Activated B cell treated with CpG ODN at 0.5 μM for 24 hours (primary cell): ENCODE measurements around the gene PPP2R5E. TPM values are rescaled to one million over a fixed set of nuclear protein-coding genes. Genes with fewer than 3 reads are reported as not detected.

Experiments
- ATAC-seq: fragments of 200-7000 bp; cut with Tn5 transposase; one replicate; pipeline ENCODE4 v1.10.0; 2021; ENCODE audit warnings: low read depth, mild to moderate bottlenecking, moderate library complexity
- CTCF ChIA-PET: fragments of 350-600 bp; sonication (Branson Sonifier 250); formaldehyde crosslinking; loops from one replicate; lab custom pipeline; 2021; ENCODE audit warnings: antibody characterized with exemption; lab: Charles Lee
- POLR2A ChIA-PET: fragments of 350-600 bp; sonication (Branson Sonifier 250); formaldehyde crosslinking; loops from one replicate; lab custom pipeline; 2021; ENCODE audit warnings: antibody characterized with exemption; lab: Charles Lee
- DNase-seq: peaks from one replicate; pipeline ENCODE4 v3.0.0; 2022
- H3K27ac Mint-ChIP-seq: one replicate; pipeline ENCODE4 v1.8.0; 2020; ENCODE audit warnings: mixed read lengths
- H3K27me3 Mint-ChIP-seq: one replicate; pipeline ENCODE4 v1.8.0; 2021; ENCODE audit warnings: mixed read lengths
- H3K36me3 Mint-ChIP-seq: one replicate; pipeline ENCODE4 v1.8.0; 2021; ENCODE audit warnings: low read depth, mixed read lengths
- H3K4me1 Mint-ChIP-seq: one replicate; pipeline ENCODE4 v1.8.0; 2021; ENCODE audit warnings: mixed read lengths
- H3K4me3 Mint-ChIP-seq: one replicate; pipeline ENCODE4 v1.8.0; 2020; ENCODE audit warnings: mild to moderate bottlenecking, mixed read lengths
- H3K9me3 Mint-ChIP-seq: one replicate; pipeline ENCODE4 v1.8.0; 2020; ENCODE audit warnings: mixed read lengths
- intact Hi-C: fragments of 100-400 bp; cut with micrococcal nuclease; formaldehyde crosslinking; loops from one replicate; pipeline ENCODE4 v1.15.1; 2024
- total RNA-seq: library from RNA; stranded (reverse); gene quantifications from 2 replicates; pipeline ENCODE4 v1.2.3, GENCODE V29; 2022
- TF ChIP-seq, protein P1 (sequence below): fragments of 200-600 bp; IDR thresholded peaks from one replicate; pipeline ENCODE4 v1.8.0; 2022; ENCODE audit warnings: antibody characterized with exemption, mild to moderate bottlenecking

PPP2R5E gene
- total RNA-seq, 1 donor from 2014 or later = 44.8 TPM

DNA sequence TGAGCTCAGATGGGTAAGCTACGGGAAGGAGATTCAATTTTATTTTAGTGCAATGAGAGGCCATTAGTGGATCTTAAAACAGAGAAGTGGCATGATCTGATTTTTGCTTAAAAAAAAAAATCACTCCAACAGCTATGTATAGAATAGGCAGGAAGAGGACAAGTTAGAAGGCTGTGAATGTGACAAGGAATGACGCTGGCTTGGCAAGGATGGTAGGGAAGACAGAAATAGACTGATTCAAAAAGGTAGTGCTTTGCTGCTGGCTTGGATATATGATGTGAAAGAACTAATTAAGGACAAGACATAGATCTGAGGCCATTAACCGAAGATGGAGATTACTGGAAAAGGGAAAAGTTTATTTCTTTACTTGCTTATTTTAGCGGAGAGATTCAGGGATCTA, 119.3 kb downstream of the PPP2R5E start:
- no peaks in the 10 kb centered on the region for H3K27me3 Mint-ChIP-seq
- no peaks in the 10 kb centered on the region for H3K9me3 Mint-ChIP-seq
- H3K36me3 Mint-ChIP-seq = peaks cover 27% of the 10 kb centered on the region
- TF ChIP-seq, protein P1, sequence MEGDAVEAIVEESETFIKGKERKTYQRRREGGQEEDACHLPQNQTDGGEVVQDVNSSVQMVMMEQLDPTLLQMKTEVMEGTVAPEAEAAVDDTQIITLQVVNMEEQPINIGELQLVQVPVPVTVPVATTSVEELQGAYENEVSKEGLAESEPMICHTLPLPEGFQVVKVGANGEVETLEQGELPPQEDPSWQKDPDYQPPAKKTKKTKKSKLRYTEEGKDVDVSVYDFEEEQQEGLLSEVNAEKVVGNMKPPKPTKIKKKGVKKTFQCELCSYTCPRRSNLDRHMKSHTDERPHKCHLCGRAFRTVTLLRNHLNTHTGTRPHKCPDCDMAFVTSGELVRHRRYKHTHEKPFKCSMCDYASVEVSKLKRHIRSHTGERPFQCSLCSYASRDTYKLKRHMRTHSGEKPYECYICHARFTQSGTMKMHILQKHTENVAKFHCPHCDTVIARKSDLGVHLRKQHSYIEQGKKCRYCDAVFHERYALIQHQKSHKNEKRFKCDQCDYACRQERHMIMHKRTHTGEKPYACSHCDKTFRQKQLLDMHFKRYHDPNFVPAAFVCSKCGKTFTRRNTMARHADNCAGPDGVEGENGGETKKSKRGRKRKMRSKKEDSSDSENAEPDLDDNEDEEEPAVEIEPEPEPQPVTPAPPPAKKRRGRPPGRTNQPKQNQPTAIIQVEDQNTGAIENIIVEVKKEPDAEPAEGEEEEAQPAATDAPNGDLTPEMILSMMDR = no peak
- intact Hi-C loops = no loop called here
- no peak for DNase-seq
- ATAC-seq = no peak
- H3K4me1 Mint-ChIP-seq = peaks cover 6% of the 10 kb centered on the region
- no peak overlapping the region for H3K4me3 Mint-ChIP-seq
- H3K27ac Mint-ChIP-seq = no peak overlapping the region
- ChIA-PET POLR2A (no interaction called here), CTCF (no interaction called here)

GRCh38 chr14:63423381-63423780, 119.8 kb downstream of the PPP2R5E start:
- Mint-ChIP-seq H3K27ac (no peak overlapping the region), H3K27me3 (no peaks in the 10 kb centered on the region), H3K4me1 (peaks cover 3% of the 10 kb centered on the region), H3K4me3 (no peak overlapping the region), H3K9me3 (no peaks in the 10 kb centered on the region), H3K36me3 (peaks cover 27% of the 10 kb centered on the region)
- intact Hi-C loops = no loop called here
- POLR2A ChIA-PET = no interaction called here
- CTCF ChIA-PET = no interaction called here
- TF ChIP-seq, protein P1 = no peak
- ATAC-seq (no peak), DNase-seq (no peak)

- intact Hi-C loops = no loop called here
Measured at GRCh38 chr14:63421919-63422318, 121.3 kb downstream of the PPP2R5E start.

GRCh38 chr14:63421226-63421625, 122.0 kb downstream of the PPP2R5E start:
- Mint-ChIP-seq H3K9me3 (no peaks in the 10 kb centered on the region), H3K36me3 (peaks cover 37% of the 10 kb centered on the region), H3K27ac (no peak overlapping the region), H3K27me3 (no peaks in the 10 kb centered on the region), H3K4me1 (no peaks in the 10 kb centered on the region), H3K4me3 (no peak overlapping the region)
- TF ChIP-seq, protein P1 = no peak
- DNase-seq (no peak), ATAC-seq (no peak)
- CTCF ChIA-PET = no interaction called here
- POLR2A ChIA-PET = no interaction called here
- intact Hi-C loops = no loop called here

More at GRCh38 chr14:63421919-63422318, 121.3 kb downstream of the PPP2R5E start:
- TF ChIP-seq, protein P1 = no peak
- Mint-ChIP-seq H3K4me1 (no peaks in the 10 kb centered on the region), H3K27ac (no peak overlapping the region), H3K36me3 (peaks cover 33% of the 10 kb centered on the region), H3K9me3 (no peaks in the 10 kb centered on the region), H3K4me3 (no peak overlapping the region), H3K27me3 (no peaks in the 10 kb centered on the region)
- ChIA-PET POLR2A (no interaction called here), CTCF (no interaction called here)
- DNase-seq (no peak), ATAC-seq (no peak)

GRCh38 chr14:63418020-63418419, 125.2 kb downstream of the PPP2R5E start:
- Mint-ChIP-seq H3K9me3 (no peaks in the 10 kb centered on the region), H3K27me3 (no peaks in the 10 kb centered on the region), H3K27ac (no peak overlapping the region), H3K4me3 (no peak overlapping the region), H3K4me1 (no peaks in the 10 kb centered on the region), H3K36me3 (peaks cover 50% of the 10 kb centered on the region)
- no peak for ATAC-seq
- no peak for DNase-seq
- intact Hi-C loops = no loop called here
- ChIA-PET CTCF (no interaction called here), POLR2A (no interaction called here)
- TF ChIP-seq, protein P1 = no peak
